Activated CD4-positive, CD25-positive, alpha-beta regulatory T cell treated with anti-CD3 and anti-CD28 coated beads, Interleukin-2, amount 50 U/mL, for 16 hours (primary cell): ENCODE data around the gene EHBP1.

ENCODE experiments used
- DNase-seq: peaks from one replicate; pipeline ENCODE4 v3.0.0-alpha.2; 2020; ENCODE audit warnings: low read depth, low spot score

Gene EHBP1

DNA sequence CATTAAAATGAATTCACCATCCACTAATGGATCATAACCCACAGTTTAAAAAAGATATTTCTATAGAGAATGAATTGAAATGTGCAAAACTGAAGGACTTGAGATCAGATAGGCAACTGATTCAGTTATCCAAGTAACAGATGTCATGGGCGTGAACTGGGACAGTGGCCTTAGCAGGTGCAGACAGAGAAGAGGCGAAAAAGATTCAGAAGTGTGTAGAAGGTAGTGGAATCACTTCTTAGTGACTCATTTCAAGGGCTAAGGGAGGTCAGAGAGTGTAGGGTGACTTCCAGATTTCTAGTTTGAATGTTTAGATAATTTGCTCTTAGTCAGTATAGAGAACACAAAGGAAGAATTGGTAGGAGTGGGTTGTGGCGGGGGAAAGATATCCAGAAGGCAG, 79.7 kb downstream of the EHBP1 start:
- DNase-seq: no peak

DNA sequence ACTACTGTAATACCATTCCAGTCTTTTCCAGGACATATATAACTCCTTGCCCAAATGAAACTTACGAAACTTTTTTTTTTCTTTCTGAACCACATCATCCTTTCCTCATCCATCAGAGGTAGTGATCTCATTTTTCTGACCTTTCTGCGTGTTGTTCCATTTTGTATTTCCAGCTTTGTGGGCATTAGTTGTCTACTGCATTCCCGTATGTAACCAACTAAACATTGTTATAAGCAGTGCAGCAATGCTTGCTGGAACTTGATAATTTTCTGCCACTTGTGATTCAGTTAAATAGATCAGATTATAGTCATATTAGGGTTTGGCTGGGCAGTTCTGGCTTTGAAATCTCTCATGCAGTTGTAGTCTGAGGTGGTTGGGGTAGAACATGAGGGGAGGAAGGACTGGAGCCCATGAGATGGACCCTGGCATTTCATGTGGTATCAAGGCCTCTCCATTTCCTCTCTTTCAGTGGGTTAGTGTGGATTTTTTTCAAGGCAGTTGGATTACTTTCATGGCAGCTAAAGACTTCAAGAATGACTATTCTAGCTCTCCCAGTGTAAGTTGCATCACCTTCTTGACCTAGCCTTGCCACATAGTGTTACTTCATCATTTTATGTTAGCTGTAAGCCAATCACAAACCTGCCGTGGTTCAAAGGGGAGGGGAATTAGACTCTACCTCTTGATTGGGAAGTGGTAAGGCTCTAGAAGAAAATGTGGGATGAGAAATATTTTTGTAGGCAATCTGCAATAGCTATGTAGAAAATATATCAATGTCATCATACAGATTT, 80.5 kb downstream of the EHBP1 start:
- no peak for DNase-seq

- no peak for DNase-seq
Measured at GRCh38 chr2:62787386-62787785, 81.9 kb downstream of the EHBP1 start.

- no peak for DNase-seq
Measured at GRCh38 chr2:62789518-62789917, 84.0 kb downstream of the EHBP1 start.

GRCh38 chr2:62789918-62790317, 84.4 kb downstream of the EHBP1 start:
- no peak for DNase-seq

DNA sequence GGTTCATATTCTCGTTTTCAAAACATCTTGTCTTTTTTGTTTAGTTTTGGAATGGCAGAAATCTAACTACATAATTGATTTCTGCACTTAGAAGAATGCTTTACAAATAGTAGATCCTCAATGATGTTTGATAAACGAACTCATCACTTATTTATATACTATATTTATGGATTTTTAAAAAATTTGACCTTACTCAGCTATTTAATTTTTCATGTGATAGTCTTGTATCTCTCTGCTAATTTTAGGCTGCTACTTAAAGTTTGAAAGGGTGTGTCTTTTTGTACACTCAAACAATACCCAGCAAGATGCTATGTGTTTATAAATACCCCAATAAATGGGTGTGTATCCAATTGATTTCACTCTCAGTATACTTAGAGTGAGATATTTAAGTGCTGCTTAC, 86.9 kb downstream of the EHBP1 start:
- DNase-seq: no peak

DNA sequence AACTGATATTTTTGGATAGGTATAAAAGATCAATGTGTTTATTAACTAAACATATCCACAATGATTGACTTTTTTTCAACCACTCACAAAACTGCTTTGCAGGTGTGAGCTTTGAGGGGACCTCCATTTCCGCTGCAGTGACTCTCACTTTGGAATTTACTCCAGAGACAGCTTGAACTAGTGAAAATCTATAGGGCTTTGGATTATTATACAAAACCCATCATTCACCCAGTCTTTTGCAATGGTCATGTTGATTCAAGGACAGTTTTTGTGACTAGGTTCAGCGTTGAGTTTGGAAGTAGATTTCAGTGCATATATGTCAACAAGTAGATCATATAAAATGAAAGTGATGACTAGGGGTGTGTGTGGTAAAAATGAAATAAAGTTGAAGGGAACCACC, 87.7 kb downstream of the EHBP1 start:
- no peak for DNase-seq

- DNase-seq: no peak
Measured at GRCh38 chr2:62794791-62795190, 89.3 kb downstream of the EHBP1 start.

DNA sequence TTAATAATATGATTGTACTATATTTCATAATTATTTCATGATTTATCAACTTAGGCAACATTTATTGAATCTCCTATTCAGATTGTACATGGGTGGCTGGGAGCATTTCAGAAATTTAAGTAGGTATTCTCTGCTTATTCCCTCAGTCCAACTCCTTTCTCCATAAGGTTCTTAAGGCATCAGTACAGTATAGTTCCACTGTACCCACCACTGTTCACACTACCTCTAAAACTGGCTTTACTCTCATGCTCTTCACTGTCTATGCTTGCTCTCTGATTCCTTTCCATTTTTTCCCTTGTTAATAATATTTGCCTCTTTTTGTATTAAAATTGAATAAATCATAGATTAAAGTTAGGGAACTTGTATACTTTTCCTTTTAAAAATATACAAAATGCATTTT, 89.8 kb downstream of the EHBP1 start:
- DNase-seq: no peak

- DNase-seq: no peak
Measured at GRCh38 chr2:62797107-62797506, 91.6 kb downstream of the EHBP1 start.

DNA sequence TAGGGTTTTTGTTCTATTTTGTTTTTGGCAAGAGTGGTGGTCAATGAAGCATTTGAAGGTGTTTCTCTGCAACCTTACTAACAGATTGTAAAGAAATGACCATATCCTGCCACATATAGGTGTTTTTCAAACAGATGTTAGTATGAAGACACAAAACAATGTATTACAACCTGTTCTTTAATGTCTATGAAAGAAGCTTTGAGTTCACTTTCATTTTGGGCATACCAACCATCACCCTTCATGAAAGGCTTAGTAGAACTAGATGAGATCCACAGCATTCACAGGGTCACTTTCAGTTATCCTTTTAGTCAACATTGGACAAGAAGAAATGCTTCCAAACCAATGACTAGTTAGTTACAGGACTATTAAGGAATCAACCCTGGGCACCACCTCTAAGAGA, 95.1 kb downstream of the EHBP1 start:
- no peak for DNase-seq

GRCh38 chr2:62801110-62801509, 95.6 kb downstream of the EHBP1 start:
- DNase-seq: no peak

GRCh38 chr2:62801814-62802523, 96.5 kb downstream of the EHBP1 start:
- no peak for DNase-seq

- DNase-seq: no peak
Measured at GRCh38 chr2:62803961-62804360, 98.4 kb downstream of the EHBP1 start.

- DNase-seq: no peak
Measured at GRCh38 chr2:62806231-62806630, 100.7 kb downstream of the EHBP1 start.

DNA sequence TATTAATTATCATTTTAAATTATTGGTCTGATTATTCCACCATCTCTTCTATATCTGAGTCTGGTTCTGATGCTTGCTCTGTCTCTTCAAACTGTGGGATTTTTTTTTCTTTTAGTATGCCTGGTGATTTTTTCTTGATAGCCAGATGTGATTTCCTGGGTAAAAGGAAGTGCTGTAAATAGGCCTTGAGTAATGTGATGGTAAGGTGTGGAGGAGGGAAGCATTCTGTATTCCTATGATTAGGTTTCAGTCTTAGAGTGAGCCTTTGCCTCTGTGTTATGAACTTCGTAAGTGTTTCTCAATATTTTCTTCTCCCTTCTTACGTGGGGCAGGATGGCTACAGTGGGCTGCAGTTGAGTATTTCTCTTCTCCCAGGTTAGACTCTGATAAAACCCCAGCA, 103.0 kb downstream of the EHBP1 start:
- DNase-seq: no peak

DNA sequence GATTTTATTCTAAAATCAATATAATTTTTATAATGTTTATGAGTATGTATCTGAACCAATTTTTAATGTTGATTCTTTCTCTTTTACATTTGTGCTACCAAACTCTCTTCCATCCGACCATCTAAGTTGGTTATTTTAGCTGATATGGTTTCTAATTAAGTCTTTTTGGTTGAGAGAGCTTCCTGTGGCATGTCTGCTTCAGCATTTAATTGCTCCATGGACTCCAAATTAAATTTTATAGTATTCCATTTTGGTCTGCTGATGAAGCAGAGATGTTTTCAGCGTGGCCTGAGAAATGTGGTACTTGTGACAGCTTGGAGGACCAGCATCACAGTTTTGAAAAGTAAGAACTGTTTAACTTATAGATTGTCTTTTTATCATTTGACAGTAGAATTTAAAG, 105.6 kb downstream of the EHBP1 start:
- DNase-seq: no peak

- no peak for DNase-seq
Measured at GRCh38 chr2:62811972-62812371, 106.5 kb downstream of the EHBP1 start.

GRCh38 chr2:62812921-62813825, 107.7 kb downstream of the EHBP1 start:
- no peak for DNase-seq

- no peak for DNase-seq
Measured at GRCh38 chr2:62814123-62814522, 108.6 kb downstream of the EHBP1 start.

DNA sequence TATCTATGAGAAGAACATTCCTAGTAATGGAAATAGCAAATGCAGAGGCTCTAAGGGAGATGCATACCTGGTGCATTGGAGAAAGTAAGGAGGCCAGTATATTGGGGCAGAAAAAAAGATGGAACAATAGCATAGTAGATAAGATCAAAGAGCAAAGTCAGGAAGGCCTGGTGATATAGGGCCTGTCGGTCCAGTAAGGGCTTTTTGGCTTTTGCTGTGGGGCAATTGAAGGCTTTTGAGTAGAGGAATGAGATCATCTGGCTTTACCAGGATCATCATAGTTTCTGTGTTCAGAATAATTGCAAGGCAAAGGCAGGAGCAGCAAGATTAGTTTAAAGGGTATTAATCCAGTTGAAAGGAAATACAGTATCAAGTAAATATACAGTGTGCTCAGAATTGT, 111.8 kb downstream of the EHBP1 start:
- no peak for DNase-seq

GRCh38 chr2:62817995-62818713, 112.6 kb downstream of the EHBP1 start:
- DNase-seq: no peak
